Left lung (tissue), 10 donors: ENCODE results near the gene MMP21. TPM values are rescaled to one million over a fixed set of nuclear protein-coding genes. Genes with fewer than 3 reads are reported as not detected.

ENCODE experiments used
- ATAC-seq: fragments of 200-7000 bp; cut with Tn5 transposase; one replicate; pipeline ENCODE4 v1.9.1; 2020; ENCODE audit warnings: moderate library complexity
- DNase-seq, 4 donors: peaks; one replicate each; pipeline ENCODE4 v3.0.0-alpha.2; 2013 to 2020
- H3K27ac ChIP-seq, 2 donors: fragments of 200-600 bp; sonication (generic) in 1 of 2; one replicate each; pipeline versions ENCODE4 v1.5.0 to v1.8.0; 2020 to 2021
- H3K27me3 ChIP-seq, 2 donors: fragments of 200-600 bp; sonication (generic) in 1 of 2; one replicate each; pipeline versions ENCODE4 v1.5.0 to v1.8.0; 2020 to 2021
- H3K36me3 ChIP-seq, 2 donors: fragments of 200-600 bp; sonication (generic) in 1 of 2; one replicate each; pipeline versions ENCODE4 v1.5.0 to v1.8.0; 2020 to 2021
- H3K4me1 ChIP-seq, 2 donors: fragments of 200-600 bp; one replicate each; pipeline ENCODE4 v1.8.0; 2021
- H3K4me3 ChIP-seq, 2 donors: fragments of 200-600 bp; sonication (generic) in 1 of 2; one replicate each; pipeline versions ENCODE4 v1.5.0 to v1.8.0; 2020 to 2021; ENCODE audit warnings: mild to moderate bottlenecking in 1 of 2
- H3K9me3 ChIP-seq, 2 donors: fragments of 200-600 bp; sonication (generic) in 1 of 2; one replicate each; pipeline versions ENCODE4 v1.5.0 to v1.8.0; 2020 to 2021
- CTCF ChIP-seq, 2 donors: fragments of 200-600 bp; sonication (generic) in 1 of 2; IDR thresholded peaks; one replicate each; pipeline versions ENCODE4 v1.5.0 to v1.8.0; 2021; ENCODE audit warnings: antibody characterized with exemption in 2 of 2
- intact Hi-C, 2 donors: fragments of 100-400 bp; cut with DNase I; formaldehyde crosslinking; loops; one replicate each; pipeline versions ENCODE4 v1.11.2 to v1.14.2; 2022
- polyA plus RNA-seq, 6 donors: library from polyadenylated mRNA; unstranded; fragments of 120-200 nt; gene quantifications; one replicate each; pipeline ENCODE4 v1.2.1, GENCODE V29; 2013; ENCODE audit not compliant: insufficient read length in 6 of 6
- total RNA-seq, 2 donors: library from RNA; stranded (reverse); fragmentation: NEBNext Ultra II Directional; extraction: Animal tissue kit (Norgen Biotek cat#: 25700); gene quantifications; one replicate each; pipeline ENCODE4 v1.2.1, GENCODE V29; 2021
- donor health status: DM: no; HTN: yes; CAD: no.
- donor health status: DM: no; HTN: no; CAD: no.

The MMP21 gene
- total and polyA plus RNA-seq, 8 donors, result 0.13 to 1.2 (median 0.70) TPM

- ATAC-seq (no peak), DNase-seq (no peak)
- Histone ChIP-seq H3K27ac (no peak overlapping the region), H3K27me3 (no peaks in the 10 kb centered on the region), H3K4me1 (no peaks in the 10 kb centered on the region), H3K4me3 (no peak overlapping the region), H3K9me3 (no peaks in the 10 kb centered on the region), H3K36me3 (peaks cover 0 to 99% of the 10 kb centered on the region in 2 donors)
- intact Hi-C loops, result no loop called here
- TF ChIP-seq CTCF (IDR thresholded peaks at IDR 0.05), result no peak
Observed at GRCh38 chr10:125756196-125756595, 19.4 kb downstream of the MMP21 start.

- intact Hi-C loops, result no loop called here
- H3K36me3 ChIP-seq, result peaks cover 0 to 100% of the 10 kb centered on the region in 2 donors
Observed at GRCh38 chr10:125747417-125747816, 28.2 kb downstream of the MMP21 start.

GRCh38 chr10:125744909-125745308 is 30.7 kb downstream of the MMP21 start:
- TF ChIP-seq CTCF (IDR thresholded peaks at IDR 0.05), result no peak
- Histone ChIP-seq H3K27me3 (no peaks in the 10 kb centered on the region), H3K36me3 (peaks cover 0 to 100% of the 10 kb centered on the region in 2 donors), H3K4me3 (no peak overlapping the region), H3K9me3 (no peaks in the 10 kb centered on the region), H3K4me1 (no peaks in the 10 kb centered on the region), H3K27ac (no peak overlapping the region)
- intact Hi-C loops, result no loop called here
- no peak for ATAC-seq
- DNase-seq, result no peak

More at GRCh38 chr10:125747417-125747816, 28.2 kb downstream of the MMP21 start:
- DNase-seq (no peak), ATAC-seq (no peak)
- Histone ChIP-seq H3K9me3 (no peaks in the 10 kb centered on the region), H3K4me1 (no peaks in the 10 kb centered on the region), H3K27me3 (no peaks in the 10 kb centered on the region), H3K4me3 (no peak overlapping the region), H3K27ac (no peak overlapping the region)
- TF ChIP-seq CTCF (IDR thresholded peaks at IDR 0.05), result no peak

- no peaks in the 10 kb centered on the region for H3K27me3 ChIP-seq
- H3K27ac ChIP-seq, result no peak overlapping the region
- no peaks in the 10 kb centered on the region for H3K4me1 ChIP-seq
- no peak for TF ChIP-seq CTCF (IDR thresholded peaks at IDR 0.05)
- ATAC-seq (no peak), DNase-seq (no peak)
- peaks cover 0 to 100% of the 10 kb centered on the region in 2 donors for H3K36me3 ChIP-seq
- no peak overlapping the region for H3K4me3 ChIP-seq
- intact Hi-C loops, result no loop called here
- H3K9me3 ChIP-seq, result no peaks in the 10 kb centered on the region
Observed at GRCh38 chr10:125742465-125742864, 33.2 kb downstream of the MMP21 start.

GRCh38 chr10:125739994-125740679 is 35.5 kb downstream of the MMP21 start:
- Histone ChIP-seq H3K4me3 (no peak overlapping the region), H3K27ac (no peak overlapping the region), H3K9me3 (no peaks in the 10 kb centered on the region), H3K36me3 (peaks cover 0 to 100% of the 10 kb centered on the region in 2 donors), H3K27me3 (no peaks in the 10 kb centered on the region), H3K4me1 (no peaks in the 10 kb centered on the region)
- TF ChIP-seq CTCF (IDR thresholded peaks at IDR 0.05), result no peak
- DNase-seq, result no peak
- ATAC-seq, result no peak
- intact Hi-C loops, result no loop called here
